HG03460 (cell line): ENCODE data around the gene ARHGAP15.

ENCODE experiments used
- ATAC-seq: cut with Tn5 transposase; IDR thresholded peaks from one replicate; pipeline ENCODE4 v1.9.1; 2021; ENCODE audit not compliant: unreplicated experiment

ARHGAP15 gene

DNA sequence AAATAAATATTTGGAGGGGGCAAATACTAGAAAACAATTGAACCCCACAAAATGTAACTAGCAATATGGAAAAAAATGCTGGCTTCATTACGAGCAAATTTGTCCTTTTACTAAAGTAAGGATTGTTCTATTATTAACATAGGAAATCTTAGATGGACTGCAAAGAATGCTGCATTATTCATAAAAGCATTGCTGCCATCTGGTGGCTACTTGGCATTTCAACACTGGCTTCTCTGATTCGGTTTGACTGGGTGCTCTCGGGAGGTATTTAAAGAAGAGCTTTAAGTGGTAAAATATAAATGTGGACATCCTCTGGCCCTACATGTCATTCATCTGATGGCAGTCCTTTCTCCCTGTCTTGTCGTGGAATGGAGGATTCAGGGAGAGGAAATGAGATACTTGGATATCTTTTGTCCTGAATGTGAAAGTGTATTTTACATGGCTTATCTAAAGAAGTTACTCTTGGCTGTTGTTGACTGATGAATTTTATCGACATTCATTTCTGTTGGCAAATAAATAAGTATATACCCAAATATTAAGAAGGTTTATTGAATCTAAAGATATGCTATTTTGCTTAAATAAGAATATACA is 130.2 kb downstream of the ARHGAP15 start:
- no peak for ATAC-seq

DNA sequence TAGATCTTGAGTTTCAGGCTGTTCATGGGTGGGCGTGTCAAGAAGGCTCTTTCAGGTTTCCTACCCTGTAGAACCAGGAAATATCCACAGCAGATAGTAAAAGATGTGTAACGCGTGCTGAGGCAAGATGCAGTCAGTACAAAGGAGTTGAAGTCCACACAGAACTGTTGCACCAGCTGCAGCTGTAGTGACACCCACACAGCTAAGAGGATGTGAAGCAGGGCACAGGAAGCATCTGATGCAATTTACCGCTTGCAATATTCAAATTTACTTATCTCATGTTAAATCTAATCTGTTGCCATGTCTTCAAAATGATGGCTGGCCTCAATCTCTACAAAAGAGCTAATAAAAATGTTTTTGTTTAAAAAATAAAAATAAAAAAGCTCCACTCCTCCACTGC is 132.8 kb downstream of the ARHGAP15 start:
- ATAC-seq = peak; percentile 65

DNA sequence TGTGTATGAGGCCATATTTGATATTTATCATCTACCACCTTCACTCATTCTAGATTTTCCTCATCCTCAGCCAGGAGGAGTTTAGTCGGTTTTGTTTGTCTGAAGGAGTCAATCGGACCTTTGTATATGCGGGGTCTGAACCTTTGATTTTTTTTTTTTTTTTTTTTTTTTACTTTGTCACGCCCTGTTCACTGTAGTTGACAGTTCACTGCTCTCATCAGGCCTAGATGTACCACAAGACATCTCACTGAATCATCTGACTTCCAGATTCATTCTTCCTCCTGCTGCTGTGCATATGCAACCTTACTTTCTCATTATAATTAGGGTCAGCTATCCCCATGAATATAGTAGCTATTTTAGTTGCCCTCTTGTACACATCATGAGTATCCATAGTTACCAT is 133.2 kb downstream of the ARHGAP15 start:
- ATAC-seq = no peak

DNA sequence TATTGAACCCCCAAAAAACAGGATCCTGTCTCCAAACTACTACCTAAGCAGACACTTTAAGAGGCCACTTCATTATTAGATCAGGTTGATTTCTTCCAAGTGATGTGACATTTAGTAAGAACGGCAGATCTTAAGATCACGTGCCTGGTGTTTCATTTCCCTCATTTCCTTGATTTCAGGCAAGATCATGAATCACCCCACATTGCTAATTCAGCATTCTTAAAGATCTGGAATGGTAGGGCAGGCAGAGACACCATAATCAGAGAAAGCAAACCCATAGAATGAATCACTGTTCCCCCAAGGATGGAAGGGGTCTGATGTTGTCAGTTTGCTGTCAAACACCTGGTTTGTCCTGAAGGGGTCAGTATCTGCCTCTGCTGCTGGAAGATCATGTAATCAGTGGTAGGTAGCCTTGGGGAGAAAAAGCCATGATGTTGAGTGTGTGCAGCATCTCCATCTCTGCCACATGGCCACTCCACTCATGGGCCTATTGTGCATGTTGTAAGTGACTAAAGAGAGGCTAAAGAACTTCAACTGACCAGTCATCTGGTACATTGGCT is 133.9 kb downstream of the ARHGAP15 start:
- no peak for ATAC-seq

DNA sequence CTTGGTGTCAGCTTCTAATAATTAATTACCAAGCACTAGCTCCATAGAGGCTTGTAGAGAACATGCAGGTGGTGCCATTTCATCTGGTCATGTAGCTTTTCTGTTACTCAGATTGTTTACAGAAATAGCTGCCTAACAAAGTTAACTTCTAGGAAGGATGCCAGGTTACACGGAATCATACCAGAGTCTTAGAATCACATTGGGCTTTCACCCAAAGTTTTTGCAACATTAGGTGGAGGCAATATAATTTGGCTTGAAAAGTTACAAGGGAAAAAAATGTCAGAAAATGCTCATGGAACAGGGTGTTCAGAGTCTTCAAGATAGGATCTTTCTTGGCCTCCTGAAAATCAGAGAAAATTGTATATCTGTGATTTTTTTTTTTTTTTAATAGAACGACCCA is 135.6 kb downstream of the ARHGAP15 start:
- ATAC-seq = no peak

DNA sequence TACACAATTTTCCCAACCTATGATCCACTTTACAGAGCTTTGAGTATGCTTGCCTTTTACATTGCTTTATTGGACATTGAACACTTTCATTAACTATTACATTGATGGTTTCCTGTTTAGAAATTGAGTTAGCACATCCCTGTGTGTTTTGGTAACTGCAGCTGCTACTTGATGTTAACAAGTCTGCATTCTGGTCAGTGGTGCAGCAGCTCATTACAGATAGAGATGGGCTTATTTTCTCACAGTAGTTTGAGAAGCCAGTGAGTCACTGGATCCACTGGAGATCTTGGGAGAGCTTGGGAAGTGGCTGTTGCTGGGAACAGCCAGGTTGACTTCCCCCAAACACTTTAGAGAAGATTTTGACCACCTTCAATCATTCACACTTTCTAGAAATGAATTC is 150.5 kb downstream of the ARHGAP15 start:
- no peak for ATAC-seq

DNA sequence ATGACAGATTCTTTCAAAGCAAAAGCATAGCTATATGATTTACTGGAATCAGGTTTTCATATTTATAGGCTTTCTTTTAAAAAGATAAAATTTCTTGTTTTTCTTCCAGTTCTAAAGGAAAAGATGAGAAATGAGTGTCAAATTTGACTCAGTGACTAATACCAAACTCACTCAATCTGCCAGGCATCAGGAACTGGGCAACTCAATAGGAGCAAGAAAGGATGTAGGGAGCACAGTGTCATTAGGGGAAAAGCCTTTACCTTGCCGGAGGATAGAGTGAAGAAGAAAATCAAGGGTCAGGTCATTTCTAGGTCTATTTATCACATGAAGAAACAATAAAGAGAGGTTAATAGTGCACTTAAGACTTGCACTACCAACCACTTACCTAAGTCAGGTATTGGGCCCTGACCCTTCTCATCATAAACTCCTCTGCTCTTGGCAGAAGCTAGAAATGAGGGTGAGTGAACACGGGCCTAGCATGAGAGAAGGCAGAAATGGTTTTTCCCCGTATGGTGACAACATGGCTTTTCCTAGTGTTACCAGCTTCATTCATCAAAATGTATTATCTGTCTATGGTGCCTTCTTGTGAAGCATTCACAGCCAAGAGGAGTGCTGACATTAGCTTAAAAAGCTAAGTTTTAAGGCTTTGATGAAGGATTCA is 151.0 kb downstream of the ARHGAP15 start:
- no peak for ATAC-seq

DNA sequence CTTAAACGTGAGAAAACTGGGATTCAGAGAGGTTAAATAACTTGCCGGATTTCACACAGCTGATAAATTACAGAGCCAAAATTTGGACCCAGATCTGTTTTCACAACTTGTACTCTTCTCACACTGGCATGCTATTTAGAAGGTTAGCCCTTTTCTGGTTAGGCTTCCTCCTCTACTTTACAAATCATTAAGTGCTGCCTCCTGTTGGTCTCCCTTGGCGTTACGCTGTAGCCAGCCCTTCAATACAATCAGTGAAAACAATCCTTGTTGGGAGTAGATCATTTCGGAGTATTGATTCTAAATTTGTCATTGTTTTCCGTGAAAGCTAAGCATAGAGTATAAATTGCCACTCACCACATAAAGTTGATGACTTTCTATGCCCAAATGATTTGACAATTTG is 153.5 kb downstream of the ARHGAP15 start:
- ATAC-seq = no peak

DNA sequence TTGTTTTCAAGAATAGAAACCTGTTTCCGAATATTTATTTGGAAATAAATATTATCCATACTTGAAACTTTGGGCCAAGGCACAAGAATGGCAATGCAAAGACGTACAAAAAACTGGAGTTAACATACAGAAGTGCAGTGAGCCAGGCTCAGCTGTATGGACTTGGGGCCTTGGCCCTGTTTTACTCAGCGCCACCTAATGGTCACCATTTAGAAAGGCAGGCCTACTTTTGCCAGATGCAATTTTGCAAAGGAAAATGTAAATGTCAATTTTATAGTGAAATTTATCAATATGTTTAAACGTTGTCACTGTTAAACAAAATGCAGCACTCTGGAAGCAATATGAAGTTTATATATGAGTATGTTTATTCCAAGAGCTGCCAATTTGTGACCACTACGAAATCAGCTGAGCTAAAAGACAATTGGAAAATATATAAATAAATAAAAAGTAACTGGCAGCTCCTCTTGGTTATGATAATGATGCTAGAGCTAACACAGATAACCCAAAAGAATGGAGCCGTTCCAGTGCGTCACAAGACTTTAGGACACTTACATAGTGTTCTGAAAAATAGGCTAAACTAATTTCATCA is 155.0 kb downstream of the ARHGAP15 start:
- peak; percentile 67 for ATAC-seq

DNA sequence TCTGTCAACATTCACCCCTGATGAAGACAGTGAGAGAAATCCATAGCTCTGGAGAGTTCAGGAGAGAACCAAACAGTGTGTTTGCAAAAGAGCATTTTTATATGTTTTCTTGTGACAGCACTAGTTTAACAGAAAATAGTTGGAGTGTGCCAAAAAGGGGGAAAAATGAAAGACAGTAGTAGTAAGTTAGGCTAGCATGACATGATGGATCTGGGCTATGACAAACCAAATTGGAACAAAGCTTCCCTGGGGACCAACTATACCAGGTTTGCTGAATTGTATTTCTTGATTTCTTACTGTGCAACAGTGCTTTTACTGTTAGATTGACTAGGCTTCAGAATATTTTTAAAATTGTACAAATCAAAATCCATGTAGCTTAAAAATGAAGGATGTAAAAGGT is 159.8 kb downstream of the ARHGAP15 start:
- no peak for ATAC-seq

DNA sequence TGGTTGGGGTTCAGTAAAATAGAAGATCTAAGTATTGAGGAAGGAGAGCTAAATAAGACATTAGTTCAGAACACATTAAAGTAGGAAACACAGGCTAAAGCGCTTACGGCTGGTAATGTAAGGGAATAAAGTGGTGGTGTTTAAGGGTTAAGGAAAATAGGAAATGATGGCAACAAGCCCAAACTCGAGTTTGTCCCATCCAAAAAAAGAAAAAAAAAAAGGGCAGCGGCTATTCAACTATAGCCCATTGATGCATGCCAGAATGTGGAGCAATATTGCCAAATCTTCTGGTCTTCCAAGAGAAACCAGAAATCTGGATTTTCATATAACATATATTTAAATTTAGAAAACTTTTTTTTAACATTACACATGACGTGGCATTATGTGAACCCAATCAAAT is 161.0 kb downstream of the ARHGAP15 start:
- ATAC-seq = no peak

DNA sequence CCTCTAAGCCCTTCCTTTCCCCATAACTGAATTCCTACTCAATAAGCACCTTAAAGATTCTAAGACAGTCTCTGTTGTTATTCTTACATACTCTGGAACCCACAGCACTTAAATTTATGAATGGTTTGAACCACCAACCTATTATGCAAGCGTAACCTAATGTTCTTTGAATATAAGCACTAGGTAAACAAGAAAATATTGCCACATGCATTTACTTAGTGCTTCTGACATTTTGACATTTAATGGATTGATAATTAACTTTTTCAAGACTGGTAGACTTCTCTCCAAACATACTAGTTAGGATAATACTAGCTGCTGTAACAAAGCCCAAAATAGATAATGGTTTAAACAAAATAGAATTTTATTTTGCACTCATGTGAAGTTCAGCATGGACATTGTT is 164.8 kb downstream of the ARHGAP15 start:
- no peak for ATAC-seq

DNA sequence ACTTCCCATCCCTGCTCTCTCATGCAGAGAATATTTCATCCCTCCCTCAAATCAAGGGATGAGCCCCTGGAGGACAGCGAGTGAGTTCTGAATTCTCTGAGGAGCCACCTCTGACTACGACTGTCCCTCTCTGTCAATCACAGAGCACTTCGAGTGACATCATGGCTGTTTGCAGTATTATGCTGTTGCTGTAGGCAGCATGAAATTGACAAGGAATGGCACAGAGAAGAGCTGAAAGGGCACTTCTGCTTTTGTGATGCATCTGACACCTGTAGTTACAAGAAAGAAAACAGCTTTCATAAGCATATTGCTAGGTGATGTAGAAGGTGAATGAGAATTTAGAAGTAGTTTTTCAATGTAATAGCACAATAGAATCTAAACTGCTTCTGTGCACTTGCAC is 166.9 kb downstream of the ARHGAP15 start:
- no peak for ATAC-seq

DNA sequence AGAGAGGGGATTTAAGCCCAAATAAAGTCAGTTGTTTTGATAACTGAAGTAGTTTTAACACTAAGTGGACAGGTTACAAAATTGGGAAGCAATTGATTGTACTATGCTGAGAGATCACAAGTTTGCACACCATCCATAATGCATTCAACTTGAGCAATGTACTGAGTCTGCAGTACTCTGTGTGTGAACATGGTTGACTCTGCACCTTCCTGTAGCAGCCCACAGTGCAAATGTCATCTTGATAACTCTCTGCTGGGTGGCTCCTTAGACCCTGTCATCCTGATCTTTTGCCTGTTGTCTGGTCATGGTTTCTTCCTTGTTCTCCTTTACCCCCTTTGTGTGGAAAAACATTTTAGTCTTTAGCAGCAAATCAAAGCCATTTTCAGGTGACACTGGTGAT is 168.0 kb downstream of the ARHGAP15 start:
- no peak for ATAC-seq

DNA sequence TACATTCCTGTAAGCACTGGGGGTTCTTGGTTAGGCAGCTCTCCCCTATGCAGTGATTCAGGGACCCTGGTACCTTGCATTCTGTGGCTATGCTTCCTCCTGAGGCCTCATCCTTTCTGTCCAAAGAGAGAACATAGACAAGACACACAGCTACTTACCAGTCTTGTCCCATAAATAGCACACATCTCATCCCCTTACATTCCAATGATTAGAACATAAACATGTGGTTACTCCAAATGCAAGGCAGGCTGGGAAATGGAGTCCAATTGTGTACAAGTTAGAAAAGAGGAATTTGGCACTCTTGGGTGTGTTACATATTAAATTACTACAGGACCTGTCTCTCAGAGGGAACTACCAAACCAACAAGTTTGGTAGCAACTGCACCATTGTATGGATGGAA is 171.3 kb downstream of the ARHGAP15 start:
- no peak for ATAC-seq

DNA sequence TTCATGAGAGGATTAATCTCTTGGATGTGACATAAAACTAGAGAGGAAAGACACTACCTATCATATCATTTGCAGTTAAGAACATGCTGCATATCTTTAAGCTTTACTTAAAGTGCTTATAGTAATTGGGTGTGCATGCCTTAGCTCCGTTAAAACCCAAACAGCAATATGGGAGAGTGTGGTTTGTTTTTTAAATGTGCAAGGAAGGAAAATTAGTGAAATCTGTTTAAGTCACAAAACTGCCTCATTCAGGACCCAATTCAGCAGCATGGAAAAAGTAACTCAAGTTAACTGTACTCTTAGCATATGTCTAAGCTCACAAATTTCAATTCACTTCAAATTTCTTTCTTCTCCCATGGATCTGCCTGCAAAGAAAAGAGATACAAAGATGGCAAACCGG is 182.2 kb downstream of the ARHGAP15 start:
- no peak for ATAC-seq

DNA sequence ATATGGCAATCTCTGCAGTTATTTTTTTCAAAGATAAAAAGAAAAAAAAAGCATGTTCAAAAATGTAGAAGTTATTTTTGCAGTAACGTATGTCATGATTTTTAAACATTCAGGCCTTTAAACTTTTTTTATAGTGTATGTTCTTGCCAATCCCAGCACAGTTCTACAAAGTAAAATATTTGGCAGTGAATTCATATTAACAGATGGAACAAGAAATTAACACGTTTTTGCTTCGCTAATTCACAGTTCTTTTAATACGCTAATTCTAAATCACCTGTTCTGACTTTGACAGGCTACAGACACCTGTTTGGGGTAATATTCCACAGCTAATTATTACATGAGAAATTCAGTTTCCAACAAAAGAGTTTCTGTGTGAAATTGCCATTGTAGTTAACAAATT is 183.2 kb downstream of the ARHGAP15 start:
- no peak for ATAC-seq

DNA sequence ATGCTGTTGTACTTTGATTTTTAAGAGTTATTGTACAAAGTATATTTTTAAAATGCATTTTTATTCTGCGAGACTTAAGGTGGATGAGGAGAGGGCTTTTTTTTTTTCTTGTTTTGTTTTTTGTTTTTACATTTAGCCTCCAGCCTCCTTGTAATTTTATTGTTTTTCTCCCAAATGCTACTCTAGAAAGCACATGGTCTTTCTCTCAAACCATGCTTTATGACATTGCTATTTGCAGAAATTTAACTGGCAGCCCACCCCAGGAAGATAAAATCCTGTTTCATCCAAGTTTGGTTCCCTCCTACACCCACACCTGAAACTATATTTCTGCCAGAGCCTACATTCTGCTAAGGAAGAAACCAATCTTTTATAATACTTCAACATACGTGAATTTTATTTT is 184.6 kb downstream of the ARHGAP15 start:
- no peak for ATAC-seq

DNA sequence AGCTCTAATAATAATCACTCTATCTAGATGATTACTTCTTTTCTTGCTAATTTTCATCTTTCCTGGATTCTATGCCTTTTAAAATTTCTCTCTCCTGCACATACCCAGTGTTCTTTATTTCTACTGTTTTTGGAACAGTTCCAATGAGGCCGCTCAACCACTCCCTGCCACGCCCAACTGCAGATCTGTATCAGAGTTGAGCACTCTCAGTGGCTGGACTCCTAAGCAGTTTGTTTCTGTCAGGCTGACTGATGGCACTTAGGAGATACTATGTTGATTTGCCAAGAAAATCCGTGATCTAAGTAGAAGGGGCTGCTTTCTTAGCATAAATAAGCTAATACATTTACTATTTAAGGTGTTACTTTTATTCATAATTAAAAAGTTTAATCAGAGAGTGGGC is 192.8 kb downstream of the ARHGAP15 start:
- no peak for ATAC-seq

DNA sequence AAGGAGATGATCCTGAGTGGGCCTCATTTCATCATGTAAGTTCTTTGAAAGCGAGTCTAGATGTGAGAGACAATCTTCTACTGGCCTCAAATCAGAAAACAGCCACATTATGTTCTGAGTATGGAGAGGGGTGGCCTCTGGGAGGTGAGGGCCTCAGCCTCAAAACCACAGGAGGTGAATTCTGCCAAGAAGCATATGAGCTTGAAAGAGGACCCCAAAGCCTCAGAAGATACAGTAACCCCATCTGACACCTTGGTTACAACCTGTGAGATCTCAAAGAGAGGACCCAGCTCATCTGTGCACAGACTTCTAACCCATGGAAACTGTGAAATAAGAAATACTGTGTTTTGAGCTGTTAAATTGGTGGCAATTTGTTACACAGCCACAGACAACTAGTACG is 200.1 kb downstream of the ARHGAP15 start:
- no peak for ATAC-seq

DNA sequence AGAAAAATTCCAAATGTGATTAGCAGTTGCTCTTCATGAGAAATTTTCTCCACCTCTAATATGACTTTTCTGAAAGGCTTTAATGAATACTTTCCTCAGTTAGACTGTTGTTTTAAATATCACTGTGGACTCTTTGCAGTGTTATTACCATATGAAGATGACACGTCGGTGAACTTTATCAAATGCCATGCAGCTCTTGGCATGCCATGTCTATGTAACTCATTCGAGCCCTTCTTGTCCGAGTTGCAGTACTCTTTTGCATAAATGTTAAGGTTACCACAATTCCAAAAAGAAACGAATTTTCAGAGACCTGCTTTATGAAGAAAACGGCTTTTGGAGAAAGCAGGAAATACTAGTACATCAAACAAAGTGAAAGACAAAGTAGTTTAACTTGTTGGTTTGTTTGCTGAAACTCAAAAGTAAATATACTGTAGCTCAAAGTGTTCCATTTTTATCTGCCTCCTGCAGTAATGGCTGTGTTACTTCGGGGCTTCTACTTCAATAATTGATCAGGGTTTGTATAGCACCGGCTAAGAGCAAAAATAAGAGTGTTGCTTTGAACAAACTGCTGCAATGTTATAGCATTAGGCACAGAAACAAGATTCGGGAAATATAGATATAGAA is 204.1 kb downstream of the ARHGAP15 start:
- ATAC-seq = no peak

DNA sequence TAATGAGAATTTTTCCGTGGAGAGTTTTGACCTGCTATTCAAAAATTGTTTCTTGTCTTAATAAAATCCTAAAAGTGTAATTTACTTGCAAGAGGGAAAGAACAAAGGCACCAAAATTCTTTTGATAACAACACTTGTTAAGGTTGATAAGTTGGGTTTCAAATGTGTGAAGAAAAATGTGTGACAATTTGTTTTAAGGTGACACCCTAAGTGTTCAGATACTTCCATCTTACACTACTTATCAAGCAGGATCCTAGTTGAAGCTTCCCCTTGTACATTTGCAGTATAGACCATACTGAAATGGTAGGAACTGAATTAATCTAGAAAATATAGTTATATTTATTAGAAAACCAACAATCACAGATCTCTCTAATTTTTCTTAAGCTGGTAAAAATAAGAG is 204.6 kb downstream of the ARHGAP15 start:
- ATAC-seq = no peak
